ENCODE measurements around the gene TMEM109. TPM values are rescaled to one million over a fixed set of nuclear protein-coding genes. Genes with fewer than 3 reads are reported as not detected.

The TMEM109 gene
- total and polyA plus RNA-seq, 2 of the 4 experiments (the other 2 are of a cell fraction), result 15.1 to 69.7 TPM

DNA sequence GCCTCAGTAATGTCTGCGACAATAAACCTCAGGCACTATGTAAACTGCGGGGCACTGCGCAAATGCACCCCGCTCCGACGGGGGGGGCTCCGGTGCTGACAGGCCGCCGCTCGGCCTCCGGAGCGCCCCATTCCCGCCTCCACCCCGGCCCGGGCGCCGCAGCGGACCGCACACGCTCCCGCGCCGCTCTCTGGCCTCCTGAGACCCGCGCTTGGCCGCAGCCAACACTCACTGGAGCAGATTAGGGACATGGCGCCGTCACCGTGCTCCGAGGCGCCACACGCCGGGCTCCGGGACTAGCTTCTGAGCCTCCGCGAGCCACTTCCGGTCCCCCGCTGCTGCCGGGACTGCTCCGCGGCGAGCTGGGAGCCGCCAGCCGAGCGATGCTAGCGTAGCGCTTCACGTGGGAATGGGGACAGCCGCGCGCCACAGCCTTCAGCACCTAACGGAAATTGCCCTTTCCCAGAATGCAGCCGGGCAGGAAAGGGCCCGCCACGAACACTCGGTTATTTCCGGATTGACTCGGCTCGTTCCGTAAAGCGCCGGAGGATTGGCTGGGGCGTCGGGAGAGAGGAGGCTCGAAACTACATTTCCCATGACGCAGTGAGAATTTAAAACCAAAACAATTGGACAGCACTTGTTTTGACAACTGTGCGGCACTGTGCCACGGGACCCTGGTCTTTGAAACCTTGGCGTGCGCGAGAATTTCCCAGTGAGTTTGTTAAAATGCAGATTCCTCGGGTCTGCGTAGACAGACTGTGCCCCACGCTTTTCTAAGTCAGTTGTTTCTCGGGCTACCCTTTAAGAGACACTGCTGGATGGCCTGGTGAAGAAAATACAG is 7.6 kb upstream of the TMEM109 start, which contains the start of gene PRPF19:
Gene PRPF19 (minus strand): TSS at position 454 of the 841 bp plus-strand sequence. CDS start 203 bp downstream, at position 251.
- H3K36me3 ChIP-seq (ENCODE audit: control insufficient read depth, insufficient read depth, low read length), result peaks cover 18% of the 10 kb centered on the region
- H3K27ac ChIP-seq (ENCODE audit: insufficient read depth, low read length), result peak within 1 kb of the TSS; percentile 74
- H2BK15ac ChIP-seq (ENCODE audit: low read depth, low read length), result no peak within 1 kb of the TSS
- H3K79me1 ChIP-seq (ENCODE audit: low read depth in 1 of 2, low read length in 2 of 2), result peaks cover 6 to 44% of the 10 kb centered on the region in 2 experiments; a peak in 3 of 4 replicates
- peak within 1 kb of the TSS; percentile 92 for H2AFZ ChIP-seq (replicated peaks; ENCODE audit: low read length, poor library complexity)
- peak within 1 kb of the TSS; percentile 69 for H3K4me3 ChIP-seq (ENCODE audit: insufficient read depth, low read depth, low read length)
- H4K5ac ChIP-seq (ENCODE audit: low read depth, low read length), result peak within 1 kb of the TSS; percentile 27
- in situ Hi-C loops (cut with MboI; ENCODE audit: low sequenced_read_pairs) (loop anchor here (25.0 kb wide), 1 partner anchor 1319 kb away; no protein-coding TSS in a partner anchor), intact Hi-C loops (cut with micrococcal nuclease) (loop anchor here (5.0 kb wide), 1 partner anchor 266 kb away; no protein-coding TSS in a partner anchor), dilution Hi-C loops (cut with HindIII; ENCODE audit: low sequenced_read_pairs, unreplicated experiment) (no loop called here)
- WGBS, 2 experiments (ENCODE audit: extremely low coverage in 2 of 2, insufficient read length in 1 of 2), result 0% methylated on average over 31 of the region's 75 CpGs; no CpG with 5 or more reads in 1 of the 2 experiments
- peak within 1 kb of the TSS; percentile 72 for H3K9ac ChIP-seq (ENCODE audit: low read depth, low read length)
- peak within 1 kb of the TSS; percentile 46 for H3K23ac ChIP-seq (ENCODE audit: low read depth, low read length)
- H3K4me1 ChIP-seq (ENCODE audit: control insufficient read depth, insufficient read depth, low read length), result peaks cover 3% of the 10 kb centered on the region; the same call in 1 of the 2 replicates
- CTCF ChIA-PET, result interaction anchor here (2.6 kb wide), 1 partner anchor 75 kb away, joined by 12 read pairs; no protein-coding TSS in a partner anchor
- peak within 1 kb of the TSS; percentile 22; the same call in 1 of the 2 replicates for H3K14ac ChIP-seq (replicated peaks; ENCODE audit: low read depth, low read length)
- peak within 1 kb of the TSS; percentile 2; the same call in 1 of the 2 replicates for H2BK120ac ChIP-seq (ENCODE audit: low read depth, low read length)
- peaks cover 10% of the 10 kb centered on the region for H3K27me3 ChIP-seq (ENCODE audit: control insufficient read depth, insufficient read depth, low read length)
- peak within 1 kb of the TSS; percentile 18 to 77 for H4K8ac ChIP-seq (ENCODE audit: low read depth in 2 of 2, low read length in 2 of 2)
- H2AK9ac ChIP-seq (replicated peaks; ENCODE audit: low read depth, low read length, poor library complexity), result peak within 1 kb of the TSS; percentile 73
- H3K4ac ChIP-seq (ENCODE audit: low read depth, low read length), result peak within 1 kb of the TSS; percentile 52
- peak within 1 kb of the TSS; percentile 56 for H3K56ac ChIP-seq (ENCODE audit: extremely low read depth, insufficient read depth, low read length)
- ATAC-seq (ENCODE audit: low read depth) (peak; percentile 98), DNase-seq (peak; percentile 92)
- H2BK20ac ChIP-seq (ENCODE audit: low read depth, low read length), result no peak within 1 kb of the TSS
- 0 out of 2 replicates have a peak within 1 kb of the TSS, but pooled peaks have one; percentile 33 for H4K91ac ChIP-seq (ENCODE audit: insufficient read depth, low read depth, low read length)
- H2BK5ac ChIP-seq (ENCODE audit: low read depth, low read length, poor library complexity, severe bottlenecking), result peak within 1 kb of the TSS; percentile 53
- 0 out of 2 replicates have a peak, but pooled peaks have one; percentile 5 for TF ChIP-seq MAFK (IDR thresholded peaks at IDR 0.05; ENCODE audit: low read depth, low read length)
- peak; percentile 22; the same call in 1 of the 2 replicates for TF ChIP-seq MAZ (IDR thresholded peaks at IDR 0.05; ENCODE audit: borderline replicate concordance, low read depth, low read length)
- TF ChIP-seq MXI1 (IDR thresholded peaks at IDR 0.05; ENCODE audit: borderline replicate concordance, low read depth, low read length), result peak; percentile 91
- TF ChIP-seq CEBPB (IDR thresholded peaks at IDR 0.05; ENCODE audit: low read depth, low read length), result no peak
- no peak for TF ChIP-seq RAD21 (IDR thresholded peaks at IDR 0.05; ENCODE audit: low read length)
- peak; percentile 82 for TF ChIP-seq POLR2A (IDR thresholded peaks at IDR 0.05; ENCODE audit: low read depth, low read length)
- TF ChIP-seq, protein P1, sequence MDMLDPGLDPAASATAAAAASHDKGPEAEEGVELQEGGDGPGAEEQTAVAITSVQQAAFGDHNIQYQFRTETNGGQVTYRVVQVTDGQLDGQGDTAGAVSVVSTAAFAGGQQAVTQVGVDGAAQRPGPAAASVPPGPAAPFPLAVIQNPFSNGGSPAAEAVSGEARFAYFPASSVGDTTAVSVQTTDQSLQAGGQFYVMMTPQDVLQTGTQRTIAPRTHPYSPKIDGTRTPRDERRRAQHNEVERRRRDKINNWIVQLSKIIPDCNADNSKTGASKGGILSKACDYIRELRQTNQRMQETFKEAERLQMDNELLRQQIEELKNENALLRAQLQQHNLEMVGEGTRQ (IDR thresholded peaks at IDR 0.05; ENCODE audit: low read depth, low read length), result peak; percentile 78
- peak within 1 kb of the TSS; percentile 5 for H2AK5ac ChIP-seq (ENCODE audit: low read depth, low read length)
- H3K9me1 ChIP-seq (ENCODE audit: insufficient read depth, low read length), result no peaks in the 10 kb centered on the region
- H4K20me1 ChIP-seq (ENCODE audit: insufficient read depth, low read length), result peaks cover 30% of the 10 kb centered on the region
- no peaks in the 10 kb centered on the region for H3K9me3 ChIP-seq (ENCODE audit: control insufficient read depth, insufficient read depth, low read length)
- H3K18ac ChIP-seq (ENCODE audit: low read depth, low read length), result 0 out of 2 replicates have a peak within 1 kb of the TSS, but pooled peaks have one; percentile 38
- H3K4me2 ChIP-seq (ENCODE audit: low read depth, low read length), result peak within 1 kb of the TSS; percentile 95
- no TSS peak for BruUV-seq (replicated peaks)
- POLR2A ChIA-PET (ENCODE audit: unreplicated experiment), result no interaction called here
